PC-3 (cell line): Measurements from ENCODE around the gene OR56A5. TPM values are rescaled to one million over a fixed set of nuclear protein-coding genes. Genes with fewer than 3 reads are reported as not detected.
"Not testable (repeated sequence)": the region's sequence is repeated elsewhere in the genome, so short reads cannot be mapped to it uniquely, and the experiment has no call there.

Source experiments
- ATAC-seq: fragments of 200-7000 bp; cut with Tn5 transposase; 2 replicates; pipeline ENCODE4 v1.9.1; 2020; ENCODE audit warnings: mild to moderate bottlenecking, moderate library complexity
- BruUV-seq: library from RNA; stranded (reverse); fragments of 400-500 nt; replicated peaks from 2 replicates; lab custom pipeline; 2021; lab: Mats Ljungman, UMichigan
- CTCF ChIA-PET: fragments of 300-600 bp; sonication (Branson Sonifier 250); formaldehyde crosslinking; loops from one replicate; lab custom pipeline; 2022; ENCODE audit warnings: antibody characterized with exemption; lab: Charles Lee
- POLR2A ChIA-PET: fragments of 300-600 bp; sonication (Branson Sonifier 250); formaldehyde crosslinking; loops from one replicate; lab custom pipeline; 2022; ENCODE audit warnings: antibody characterized with exemption; ENCODE audit not compliant: unreplicated experiment; lab: Charles Lee
- DNase-seq: peaks from one replicate; pipeline ENCODE4 v3.0.0-alpha.2; 2015
- H2AFZ ChIP-seq: fragments of 300-600 bp; sonication (generic); 2 replicates; pipeline ENCODE4 v1.6.0; 2016; ENCODE audit warnings: antibody characterized with exemption, low read length
- H3F3A ChIP-seq: fragments of 300-600 bp; sonication (generic); one replicate; pipeline ENCODE4 v1.6.0; 2017; ENCODE audit warnings: antibody characterized with exemption, low read length, control low read depth, mild to moderate bottlenecking; ENCODE audit not compliant: unreplicated experiment
- H3K27ac ChIP-seq: fragments of 300-600 bp; sonication (generic); 2 replicates; pipeline ENCODE4 v1.5.1; 2016; ENCODE audit warnings: mild to moderate bottlenecking, low read length
- H3K27me3 ChIP-seq: fragments of 300-600 bp; sonication (generic); 2 replicates; pipeline ENCODE4 v1.6.1; 2016; ENCODE audit warnings: low read length, mixed read lengths
- H3K36me3 ChIP-seq: fragments of 300-600 bp; sonication (generic); 2 replicates; pipeline ENCODE4 v1.6.1; 2016; ENCODE audit warnings: low read depth, mixed run types, low read length, mixed read lengths
- H3K4me1 ChIP-seq: fragments of 300-600 bp; sonication (generic); 2 replicates; pipeline ENCODE4 v1.5.1; 2016; ENCODE audit warnings: low read length; ENCODE audit not compliant: insufficient read depth
- H3K4me2 ChIP-seq: fragments of 300-600 bp; sonication (generic); 2 replicates; pipeline ENCODE4 v1.6.0; 2016; ENCODE audit warnings: low read length
- H3K4me3 ChIP-seq: fragments of 300-600 bp; sonication (generic); 2 replicates; pipeline ENCODE4 v1.5.1; 2016; ENCODE audit warnings: mild to moderate bottlenecking, low read length, mixed read lengths
- H3K79me2 ChIP-seq: fragments of 300-600 bp; sonication (generic); 2 replicates; pipeline ENCODE4 v1.6.1; 2017; ENCODE audit warnings: low read length, mixed read lengths
- H3K9ac ChIP-seq: fragments of 300-600 bp; sonication (generic); 2 replicates; pipeline ENCODE4 v1.6.0; 2016; ENCODE audit warnings: mild to moderate bottlenecking, low read length
- H3K9me2 ChIP-seq: fragments of 300-600 bp; sonication (generic); replicated peaks from 2 replicates; pipeline ENCODE4 v1.6.1; 2016; ENCODE audit warnings: mixed run types, low read length, mixed read lengths
- H3K9me3 ChIP-seq: fragments of 300-600 bp; sonication (generic); 2 replicates; pipeline ENCODE4 v1.6.1; 2016; ENCODE audit warnings: low read length, mixed read lengths
- H4K20me1 ChIP-seq: fragments of 300-600 bp; sonication (generic); 2 replicates; pipeline ENCODE4 v1.6.1; 2016; ENCODE audit warnings: low read length, mixed read lengths
- CTCF ChIP-seq: fragments of 300-600 bp; sonication (generic); conservative IDR thresholded peaks from 2 replicates; pipeline ENCODE4 v1.5.1; 2017; ENCODE audit warnings: antibody characterized with exemption, low read depth, mild to moderate bottlenecking, low read length
- EZH2 ChIP-seq: fragments of 300-600 bp; sonication (generic); IDR thresholded peaks from one replicate; pipeline ENCODE4 v1.6.1; 2017; ENCODE audit warnings: antibody characterized with exemption, mild to moderate bottlenecking, low read length; ENCODE audit not compliant: unreplicated experiment
- EZH2phosphoT487 ChIP-seq: fragments of 300-600 bp; sonication (generic); IDR thresholded peaks from 2 replicates; pipeline ENCODE4 v1.6.1; 2018; ENCODE audit warnings: mild to moderate bottlenecking, antibody characterized with exemption, low read length, borderline replicate concordance
- intact Hi-C: fragments of 100-400 bp; cut with micrococcal nuclease; formaldehyde crosslinking; loops from 2 replicates; pipeline ENCODE4 v1.9.0; 2023
- total RNA-seq: library from RNA; depleted of rRNA; stranded (reverse); fragments of >200 nt; gene quantifications from 2 replicates; pipeline ENCODE4 v1.2.3, GENCODE V29; 2014

The OR56A5 gene
- total RNA-seq, 1 experiment from 2014 or later = not detected

GRCh38 chr11:5973530-5973929 is 5.2 kb upstream of the OR56A5 start:
- intact Hi-C loops = no loop called here
- Histone ChIP-seq H3K9ac (no peak overlapping the region), H3K27ac (no peak overlapping the region), H3K9me2 (no peaks in the 10 kb centered on the region), H3K36me3 (no peaks in the 10 kb centered on the region), H3K4me2 (no peak overlapping the region), H3F3A (no peaks in the 10 kb centered on the region), H3K9me3 (no peaks in the 10 kb centered on the region), H3K79me2 (no peaks in the 10 kb centered on the region), H3K4me1 (no peaks in the 10 kb centered on the region), H4K20me1 (no peaks in the 10 kb centered on the region), H2AFZ (no peak overlapping the region), H3K4me3 (no peak overlapping the region), H3K27me3 (no peaks in the 10 kb centered on the region)
- BruUV-seq = no TSS peak
- ChIA-PET POLR2A (no interaction called here), CTCF (no interaction called here)
- ATAC-seq = no peak
- no peak for TF ChIP-seq CTCF
- no peak for TF ChIP-seq EZH2
- TF ChIP-seq EZH2phosphoT487 = no peak
- no peak for DNase-seq

- no peak overlapping the region for H3K4me3 ChIP-seq
- H3K9ac ChIP-seq = no peak overlapping the region
- no peaks in the 10 kb centered on the region for H3K27me3 ChIP-seq
- H3K79me2 ChIP-seq = no peaks in the 10 kb centered on the region
- H3K9me3 ChIP-seq = no peaks in the 10 kb centered on the region
- H3K9me2 ChIP-seq = no peaks in the 10 kb centered on the region
- no peaks in the 10 kb centered on the region for H3F3A ChIP-seq
- DNase-seq = no peak
- POLR2A ChIA-PET = no interaction called here
- H3K4me2 ChIP-seq = no peak overlapping the region
- CTCF ChIA-PET = no interaction called here
- intact Hi-C loops = no loop called here
- TF ChIP-seq EZH2 (no peak), CTCF (no peak), EZH2phosphoT487 (no peak)
- no TSS peak for BruUV-seq
- no peaks in the 10 kb centered on the region for H3K4me1 ChIP-seq
- H3K36me3 ChIP-seq = no peaks in the 10 kb centered on the region
- no peak overlapping the region for H3K27ac ChIP-seq
- no peak for ATAC-seq
- H2AFZ ChIP-seq = no peak overlapping the region
- H4K20me1 ChIP-seq = no peaks in the 10 kb centered on the region
Measured at GRCh38 chr11:5967708-5968107, 586 bp downstream of the OR56A5 start.

- CTCF ChIA-PET = no interaction called here
- POLR2A ChIA-PET = no interaction called here
Measured at GRCh38 chr11:5966958-5967357, 1.3 kb downstream of the OR56A5 start.

GRCh38 chr11:5960704-5961320 is 7.5 kb downstream of the OR56A5 start:
- H3K9ac ChIP-seq, H3K36me3 ChIP-seq, intact Hi-C loops, H2AFZ ChIP-seq, H3K27me3 ChIP-seq, H4K20me1 ChIP-seq, H3K27ac ChIP-seq, H3K4me3 ChIP-seq, POLR2A ChIA-PET, H3K4me2 ChIP-seq, BruUV-seq, H3K9me2 ChIP-seq, DNase-seq, H3K79me2 ChIP-seq, H3K9me3 ChIP-seq, H3K4me1 ChIP-seq, H3F3A ChIP-seq, CTCF ChIA-PET, ATAC-seq: not testable (repeated sequence)

More at GRCh38 chr11:5966958-5967357, 1.3 kb downstream of the OR56A5 start:
- Histone ChIP-seq H3K79me2 (no peaks in the 10 kb centered on the region), H3K27me3 (no peaks in the 10 kb centered on the region), H3K9me3 (no peaks in the 10 kb centered on the region), H3F3A (no peaks in the 10 kb centered on the region), H3K4me1 (no peaks in the 10 kb centered on the region), H2AFZ (no peak overlapping the region), H3K9ac (no peak overlapping the region), H3K9me2 (no peaks in the 10 kb centered on the region), H3K4me2 (no peak overlapping the region), H3K27ac (no peak overlapping the region), H3K4me3 (no peak overlapping the region), H3K36me3 (no peaks in the 10 kb centered on the region), H4K20me1 (no peaks in the 10 kb centered on the region)
- no peak for TF ChIP-seq CTCF
- TF ChIP-seq EZH2phosphoT487 = no peak
- no peak for TF ChIP-seq EZH2
- no TSS peak for BruUV-seq
- ATAC-seq (no peak), DNase-seq (no peak)
- intact Hi-C loops = no loop called here
